Measurements from ENCODE around the gene GYPC.
"Not testable (repeated sequence)": the region's sequence is repeated elsewhere in the genome, so short reads cannot be mapped to it uniquely, and the experiment has no call there.

Gene GYPC

GRCh38 chr2:126699716-126700581 lies 44.0 kb downstream of the GYPC start:
- no peak for DNase-seq (ENCODE audit: low spot score)

GRCh38 chr2:126700677-126701076 lies 44.7 kb downstream of the GYPC start:
- DNase-seq (ENCODE audit: low spot score), result no peak

DNA sequence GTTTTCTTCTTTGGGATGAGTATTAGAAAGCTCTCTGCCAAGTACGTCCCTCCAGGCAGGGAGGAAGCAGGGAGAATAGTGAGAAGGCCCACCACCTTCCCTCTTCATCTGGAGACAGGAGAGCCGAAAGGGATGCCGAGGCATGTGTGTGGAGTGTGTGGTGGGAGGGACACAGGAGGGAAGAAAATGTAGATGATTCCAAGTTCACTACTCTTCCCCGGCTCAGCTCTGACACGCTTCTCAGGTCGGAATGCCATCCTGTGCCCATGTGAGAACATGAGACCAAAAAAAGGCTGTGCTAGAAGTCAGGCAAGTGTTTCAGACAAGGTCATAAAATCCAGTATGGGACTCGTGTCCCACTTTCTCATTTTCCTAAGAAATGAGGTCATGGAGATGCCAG lies 47.4 kb downstream of the GYPC start:
- DNase-seq (ENCODE audit: low spot score), result no peak

GRCh38 chr2:126704434-126705160 lies 48.6 kb downstream of the GYPC start:
- no peak for DNase-seq (ENCODE audit: low spot score)

- no peak for DNase-seq (ENCODE audit: low spot score)
Observed at GRCh38 chr2:126707191-126707590, 51.2 kb downstream of the GYPC start.

- DNase-seq (ENCODE audit: low spot score), result no peak
Observed at GRCh38 chr2:126707941-126708340, 52.0 kb downstream of the GYPC start.

DNA sequence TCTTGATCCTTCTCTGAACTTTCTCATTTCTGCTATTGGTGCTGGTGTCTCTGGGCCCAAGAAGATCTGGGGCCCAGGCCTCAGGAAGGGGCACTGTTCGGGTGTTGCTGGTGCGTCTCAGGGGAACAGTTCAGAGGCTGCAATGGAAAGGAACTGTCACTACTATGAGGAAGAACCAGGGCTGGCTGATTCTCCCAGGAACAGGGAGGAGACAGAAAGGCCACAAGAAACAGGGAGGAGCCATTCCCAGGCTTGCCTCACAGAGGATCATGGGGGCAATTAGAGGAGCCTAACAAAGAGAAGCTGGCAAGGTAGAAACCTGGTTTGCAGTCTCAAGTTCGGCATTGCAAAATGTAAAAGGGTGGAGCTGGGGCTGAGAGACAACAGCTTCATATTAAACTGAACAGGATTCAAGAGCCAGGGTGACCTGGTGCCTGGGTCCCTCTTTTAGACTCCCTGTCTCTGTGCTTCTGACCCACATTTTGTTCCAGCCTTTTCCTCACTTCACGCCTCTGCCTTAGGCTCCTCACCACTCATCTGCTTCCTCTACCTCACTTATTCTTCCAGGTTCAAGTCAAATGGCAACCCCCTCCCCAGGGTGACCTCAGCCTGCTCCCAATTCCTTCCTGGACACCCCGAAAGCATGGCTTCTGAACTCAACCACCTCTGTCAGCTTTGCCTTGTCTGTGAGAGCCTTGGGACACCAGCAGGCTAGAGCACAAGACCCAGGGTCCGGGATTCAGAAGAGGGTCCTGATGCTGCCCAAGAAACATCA lies 58.4 kb downstream of the GYPC start:
- DNase-seq (ENCODE audit: low spot score), result no peak

DNA sequence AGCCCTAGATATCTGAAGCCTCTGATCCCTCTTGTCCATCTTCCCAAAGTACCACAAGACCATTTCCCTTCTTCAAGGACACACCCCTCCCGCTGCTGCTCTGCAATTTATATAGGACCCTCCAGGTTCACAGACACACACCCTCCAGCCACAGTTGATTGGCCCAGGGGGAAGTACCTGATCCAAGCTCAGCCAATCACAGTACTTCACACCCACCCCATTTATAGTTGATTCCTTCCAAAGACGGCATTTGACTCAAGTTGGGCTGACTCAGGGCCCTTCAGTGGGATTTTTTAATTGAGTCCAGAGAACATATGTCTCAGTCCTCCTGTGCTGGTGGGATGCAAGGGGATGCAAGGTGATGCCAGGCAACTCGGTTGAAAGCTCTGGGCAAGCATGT lies 59.2 kb downstream of the GYPC start:
- no peak for DNase-seq (ENCODE audit: low spot score)

DNA sequence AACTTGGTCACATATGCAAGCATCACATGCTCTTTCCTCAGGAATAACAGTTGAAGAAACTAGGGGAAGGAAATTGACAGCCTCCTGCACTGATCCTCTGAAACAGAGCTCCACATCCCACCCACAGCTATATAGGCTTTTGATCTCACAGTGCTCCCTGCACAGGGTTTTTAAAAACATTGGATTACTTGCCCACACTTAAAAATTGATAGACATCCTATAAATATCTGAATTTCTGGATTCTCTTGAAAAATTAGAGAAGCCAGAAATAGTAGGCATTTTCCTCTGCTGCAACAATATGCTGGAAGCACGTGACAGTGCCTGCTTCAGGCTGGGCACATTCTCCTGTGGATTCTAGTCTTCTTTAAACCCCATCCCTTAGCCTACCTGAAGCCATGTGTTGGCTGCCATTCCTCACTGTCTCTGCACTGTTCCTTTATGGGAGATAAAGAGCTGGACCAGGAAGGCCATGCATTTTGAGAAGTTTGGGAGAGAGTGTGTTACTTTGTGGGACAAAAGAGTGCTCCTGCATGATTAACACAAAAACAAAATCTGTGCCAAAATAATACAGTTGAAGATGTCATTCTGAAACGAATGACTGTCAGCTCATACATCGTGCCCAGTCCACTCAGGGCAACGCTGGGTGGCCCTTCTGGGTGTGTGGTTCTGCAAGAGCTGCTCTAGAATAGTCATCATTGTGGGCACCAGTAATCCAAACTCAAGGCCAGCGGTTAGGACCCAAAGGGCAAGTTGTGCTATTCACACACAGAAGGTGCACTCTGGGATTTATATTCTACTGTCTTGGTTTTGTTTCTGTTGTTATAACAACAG lies 59.8 kb downstream of the GYPC start:
- no peak for DNase-seq (ENCODE audit: low spot score)

GRCh38 chr2:126717277-126717676 lies 61.3 kb downstream of the GYPC start:
- DNase-seq (ENCODE audit: low spot score), result not testable (repeated sequence)

DNA sequence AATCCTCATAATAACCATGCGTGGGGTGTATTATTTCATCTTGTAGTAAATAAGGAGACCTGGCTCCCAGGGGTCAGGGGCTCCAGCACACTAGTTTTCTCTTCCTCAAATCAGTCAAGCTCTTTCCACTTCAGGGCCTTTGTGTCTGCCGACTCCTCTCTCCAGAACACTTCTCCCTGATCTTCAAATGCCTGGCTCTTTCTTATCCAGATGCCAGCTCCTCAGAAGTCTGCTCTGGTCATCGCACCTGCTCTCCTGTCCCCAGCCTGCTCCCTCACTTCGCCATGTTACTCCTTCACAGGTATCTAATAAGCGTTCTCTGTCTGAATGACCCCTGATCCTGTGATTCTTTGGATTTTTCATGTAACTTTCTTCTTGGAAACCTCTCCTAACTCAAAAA lies 62.0 kb downstream of the GYPC start:
- no peak for DNase-seq (ENCODE audit: low spot score)

- DNase-seq (ENCODE audit: low spot score), result no peak
Observed at GRCh38 chr2:126719191-126719832, 63.4 kb downstream of the GYPC start.

DNA sequence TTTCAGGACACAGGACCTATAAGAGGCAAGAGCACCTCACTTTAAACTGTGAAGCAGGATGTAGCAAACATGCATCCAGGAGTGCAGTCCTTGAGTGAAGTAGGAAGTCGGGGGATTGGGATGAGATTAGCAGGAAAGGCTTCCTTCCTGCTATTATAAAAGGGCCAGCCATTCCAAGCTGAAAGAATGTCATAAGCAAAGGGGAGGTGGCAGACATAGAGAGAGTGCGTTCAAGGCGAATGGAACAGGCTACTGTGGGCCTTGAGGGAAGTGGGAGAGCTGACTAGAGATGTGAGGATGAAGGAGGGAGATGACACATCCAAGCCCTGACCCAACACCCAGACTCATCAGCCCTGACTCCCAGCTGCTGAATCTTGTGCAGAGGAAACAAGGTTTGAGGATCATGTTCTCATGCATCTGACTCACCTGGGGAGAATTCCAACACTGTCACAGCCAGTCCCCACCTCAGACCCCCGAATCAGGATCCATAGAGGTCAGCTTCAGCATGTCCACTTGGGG lies 63.9 kb downstream of the GYPC start:
- DNase-seq (ENCODE audit: low spot score), result no peak

- no peak for DNase-seq (ENCODE audit: low spot score)
Observed at GRCh38 chr2:126720638-126721037, 64.7 kb downstream of the GYPC start.

DNA sequence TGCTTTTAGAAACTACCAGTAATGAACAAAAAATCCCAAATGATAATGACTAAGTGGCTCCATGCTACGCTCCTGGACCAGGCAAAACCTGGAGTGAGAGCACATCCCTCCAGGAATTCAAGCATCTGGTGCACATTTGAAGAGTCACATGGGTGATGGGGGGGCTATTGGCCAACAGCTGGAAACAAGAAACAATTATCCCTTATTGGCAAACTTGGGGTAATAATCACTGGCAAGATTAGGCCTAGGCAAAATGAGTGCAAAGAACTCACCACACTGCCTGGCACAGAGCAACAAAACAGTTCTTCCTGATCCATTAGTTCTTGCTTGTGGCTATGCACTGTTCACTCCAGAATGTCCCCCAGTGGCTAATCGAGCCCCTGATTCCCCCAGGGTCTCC lies 66.1 kb downstream of the GYPC start:
- DNase-seq (ENCODE audit: low spot score), result no peak

DNA sequence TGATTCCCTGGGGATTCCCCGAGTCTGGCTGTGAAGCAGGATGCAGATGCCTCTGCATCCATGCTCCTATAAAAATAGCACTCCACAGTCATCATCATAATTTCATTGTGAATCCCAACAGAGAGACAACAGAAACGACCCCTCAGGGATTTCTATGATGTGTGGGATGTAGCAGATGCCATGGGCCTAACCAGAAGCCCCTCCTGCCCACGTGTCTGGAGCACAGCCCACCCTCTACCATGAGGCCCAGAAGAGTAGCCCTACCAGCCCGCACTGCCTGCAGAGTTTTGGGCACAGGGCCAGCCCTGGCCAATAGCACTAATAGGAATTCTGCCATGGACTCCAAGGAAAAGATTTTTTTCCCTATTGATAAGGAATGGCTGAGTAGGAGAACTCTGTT lies 66.6 kb downstream of the GYPC start:
- DNase-seq (ENCODE audit: low spot score), result no peak

DNA sequence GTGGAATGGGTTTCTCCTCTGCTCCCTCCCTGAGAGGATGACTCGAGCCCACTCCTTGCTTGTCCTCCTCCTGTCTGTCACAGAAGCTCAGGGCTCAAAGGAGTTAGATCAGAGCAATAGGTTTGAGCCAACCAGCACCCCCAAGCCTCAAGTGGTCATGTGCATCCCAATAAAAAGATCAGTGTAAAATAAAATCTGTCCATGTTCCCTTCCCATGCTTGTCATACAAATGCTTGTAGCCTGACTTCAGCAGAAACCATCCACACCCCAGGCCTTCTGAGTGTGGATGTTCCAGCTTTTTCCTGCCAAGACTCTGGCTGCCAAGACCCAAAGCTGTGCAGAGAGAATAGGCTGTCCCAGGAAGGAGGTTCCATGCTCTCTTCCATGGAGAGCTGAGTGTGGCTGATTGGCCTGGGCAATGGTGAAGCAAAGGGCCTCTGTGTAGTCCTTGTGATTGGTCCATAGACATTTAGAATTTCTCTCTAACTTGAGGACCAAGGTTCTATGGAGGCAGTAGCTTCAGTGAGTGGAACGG lies 67.4 kb downstream of the GYPC start:
- no peak for DNase-seq (ENCODE audit: low spot score)

DNA sequence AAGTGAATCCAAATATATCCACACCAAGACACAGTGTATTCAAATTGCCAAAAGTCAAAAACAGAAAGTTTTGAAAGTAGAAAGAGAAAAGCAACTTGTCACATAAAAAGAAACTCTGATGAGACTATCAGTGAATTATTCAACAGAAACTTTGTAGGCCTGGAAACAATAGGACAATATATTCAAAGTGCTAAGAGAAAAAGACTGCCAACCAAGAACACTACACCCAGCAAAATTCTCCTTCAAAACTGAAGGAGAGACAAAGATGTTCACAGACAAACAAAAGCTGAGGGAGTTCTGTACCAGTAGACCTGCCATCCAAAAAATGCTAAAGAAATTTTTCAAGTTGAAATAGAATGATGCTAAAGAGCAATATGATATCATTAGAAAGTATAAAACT lies 69.6 kb downstream of the GYPC start:
- no peak for DNase-seq (ENCODE audit: low spot score)

GRCh38 chr2:126729896-126730295 lies 73.9 kb downstream of the GYPC start:
- DNase-seq (ENCODE audit: low spot score), result no peak

DNA sequence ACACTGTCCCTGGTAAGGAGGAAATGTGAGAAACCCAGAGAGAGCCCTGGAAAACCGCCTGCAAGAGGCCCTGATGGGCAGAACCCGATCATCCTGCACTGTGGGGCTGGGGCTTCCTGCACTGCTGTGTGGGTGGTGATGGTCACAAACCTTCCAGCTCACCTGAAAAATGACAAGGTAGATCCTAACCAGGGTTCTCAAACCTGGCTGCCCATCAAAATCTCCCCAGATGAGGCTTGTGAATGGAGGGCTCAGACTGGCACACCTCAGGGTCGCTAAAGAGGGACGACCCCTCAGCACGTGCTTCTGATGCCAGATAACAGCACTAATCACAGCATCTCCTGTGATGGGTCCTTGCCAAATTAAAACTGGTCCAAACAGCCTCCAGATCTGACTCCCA lies 74.7 kb downstream of the GYPC start:
- DNase-seq (ENCODE audit: low spot score), result no peak

- no peak for DNase-seq (ENCODE audit: low spot score)
Observed at GRCh38 chr2:126731353-126731752, 75.4 kb downstream of the GYPC start.
